PFSK-1 (cell line): ENCODE results near the gene TLCD5.

ENCODE experiments used
- FOXP2 ChIP-seq: optimal IDR thresholded peaks from 2 replicates; pipeline ENCODE3; 2011; ENCODE audit warnings: borderline replicate concordance, control low read depth, inconsistent platforms; ENCODE audit not compliant: insufficient read depth; ENCODE audit errors: extremely low read length, extremely low read depth
- POLR2AphosphoS5 ChIP-seq: IDR thresholded peaks from 2 replicates; pipeline ENCODE4 v1.6.1; 2012; ENCODE audit warnings: low read depth, mild to moderate bottlenecking, control low read depth, low read length, moderate library complexity
- SIN3A ChIP-seq: IDR thresholded peaks from 2 replicates; pipeline ENCODE4 v1.6.1; 2012; ENCODE audit warnings: mild to moderate bottlenecking, low read length, moderate library complexity, borderline replicate concordance; ENCODE audit not compliant: insufficient read depth
- TAF1 ChIP-seq: IDR thresholded peaks from 2 replicates; pipeline ENCODE4 v1.6.1; 2012; ENCODE audit warnings: low read length, control low read depth, borderline replicate concordance; ENCODE audit not compliant: insufficient read depth
- TF ChIP-seq, protein P1 (sequence below), 2 experiments: IDR thresholded peaks; 2 replicates each; pipeline versions ENCODE4 v1.6.1 to v1.8.0; 2011 to 2012; ENCODE audit warnings: low read depth in 2 of 2, low read length in 2 of 2, control low read depth in 1 of 2, inconsistent platforms in 1 of 2, mild to moderate bottlenecking in 1 of 2, moderate library complexity in 1 of 2; ENCODE audit not compliant: insufficient read depth in 1 of 2

- TF ChIP-seq POLR2AphosphoS5 (no peak), SIN3A (no peak), TAF1 (no peak), FOXP2 (no peak)
- TF ChIP-seq, protein P1, sequence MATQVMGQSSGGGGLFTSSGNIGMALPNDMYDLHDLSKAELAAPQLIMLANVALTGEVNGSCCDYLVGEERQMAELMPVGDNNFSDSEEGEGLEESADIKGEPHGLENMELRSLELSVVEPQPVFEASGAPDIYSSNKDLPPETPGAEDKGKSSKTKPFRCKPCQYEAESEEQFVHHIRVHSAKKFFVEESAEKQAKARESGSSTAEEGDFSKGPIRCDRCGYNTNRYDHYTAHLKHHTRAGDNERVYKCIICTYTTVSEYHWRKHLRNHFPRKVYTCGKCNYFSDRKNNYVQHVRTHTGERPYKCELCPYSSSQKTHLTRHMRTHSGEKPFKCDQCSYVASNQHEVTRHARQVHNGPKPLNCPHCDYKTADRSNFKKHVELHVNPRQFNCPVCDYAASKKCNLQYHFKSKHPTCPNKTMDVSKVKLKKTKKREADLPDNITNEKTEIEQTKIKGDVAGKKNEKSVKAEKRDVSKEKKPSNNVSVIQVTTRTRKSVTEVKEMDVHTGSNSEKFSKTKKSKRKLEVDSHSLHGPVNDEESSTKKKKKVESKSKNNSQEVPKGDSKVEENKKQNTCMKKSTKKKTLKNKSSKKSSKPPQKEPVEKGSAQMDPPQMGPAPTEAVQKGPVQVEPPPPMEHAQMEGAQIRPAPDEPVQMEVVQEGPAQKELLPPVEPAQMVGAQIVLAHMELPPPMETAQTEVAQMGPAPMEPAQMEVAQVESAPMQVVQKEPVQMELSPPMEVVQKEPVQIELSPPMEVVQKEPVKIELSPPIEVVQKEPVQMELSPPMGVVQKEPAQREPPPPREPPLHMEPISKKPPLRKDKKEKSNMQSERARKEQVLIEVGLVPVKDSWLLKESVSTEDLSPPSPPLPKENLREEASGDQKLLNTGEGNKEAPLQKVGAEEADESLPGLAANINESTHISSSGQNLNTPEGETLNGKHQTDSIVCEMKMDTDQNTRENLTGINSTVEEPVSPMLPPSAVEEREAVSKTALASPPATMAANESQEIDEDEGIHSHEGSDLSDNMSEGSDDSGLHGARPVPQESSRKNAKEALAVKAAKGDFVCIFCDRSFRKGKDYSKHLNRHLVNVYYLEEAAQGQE (IDR thresholded peaks at IDR 0.05; ENCODE audit: insufficient read depth in 1 of 2, low read depth in 2 of 2, low read length in 2 of 2), result no peak
These were observed 17.6 kb upstream of the TLCD5 start for GRCh38 chr11:120307476-120307875.
